Loucy (cell line): ENCODE measurements around the gene EPG5.
"Not testable (repeated sequence)": the region's sequence is repeated elsewhere in the genome, so short reads cannot be mapped to it uniquely, and the experiment has no call there.

Source experiments
- H2AFZ ChIP-seq: fragments of 200-600 bp; sonication (generic); 2 replicates; pipeline ENCODE4 v1.6.0; 2016; ENCODE audit warnings: antibody characterized with exemption, mild to moderate bottlenecking, low read length, moderate library complexity
- H3F3A ChIP-seq: fragments of 200-600 bp; 2 replicates; pipeline ENCODE4 v1.6.0; 2016; ENCODE audit warnings: antibody characterized with exemption, low read depth, mild to moderate bottlenecking
- H3K27me3 ChIP-seq: fragments of 200-600 bp; sonication (generic); 2 replicates; pipeline ENCODE4 v1.6.1; 2014; ENCODE audit warnings: low read length, mild to moderate bottlenecking; ENCODE audit not compliant: insufficient read depth, poor library complexity, severe bottlenecking
- H3K36me3 ChIP-seq: fragments of 200-600 bp; sonication (generic); 2 replicates; pipeline ENCODE4 v1.6.1; 2016; ENCODE audit warnings: low read length; ENCODE audit not compliant: insufficient read depth
- H3K4me1 ChIP-seq: fragments of 200-600 bp; sonication (generic); 2 replicates; pipeline ENCODE4 v1.5.1; 2014; ENCODE audit warnings: low read length, mild to moderate bottlenecking; ENCODE audit not compliant: insufficient read depth, poor library complexity, severe bottlenecking
- H3K4me2 ChIP-seq: fragments of 200-600 bp; sonication (generic); 2 replicates; pipeline ENCODE4 v1.6.0; 2014; ENCODE audit warnings: antibody characterized with exemption, low read length, low read depth, mild to moderate bottlenecking; ENCODE audit not compliant: poor library complexity, severe bottlenecking
- H3K4me3 ChIP-seq: fragments of 200-600 bp; sonication (generic); 2 replicates; pipeline ENCODE4 v1.5.1; 2014; ENCODE audit warnings: low read length, mild to moderate bottlenecking, mixed read lengths; ENCODE audit not compliant: poor library complexity, severe bottlenecking
- H3K79me2 ChIP-seq: fragments of 200-600 bp; sonication (generic); 2 replicates; pipeline ENCODE4 v1.6.1; 2014; ENCODE audit warnings: low read length; ENCODE audit not compliant: insufficient read depth
- H3K9ac ChIP-seq: fragments of 200-600 bp; sonication (generic); 2 replicates; pipeline ENCODE4 v1.6.0; 2014; ENCODE audit warnings: mild to moderate bottlenecking, low read depth, low read length, moderate library complexity; ENCODE audit not compliant: poor library complexity, severe bottlenecking
- H3K9me2 ChIP-seq: fragments of 200-600 bp; sonication (generic); replicated peaks from 2 replicates; pipeline ENCODE4 v1.6.1; 2016; ENCODE audit warnings: low read depth, low read length, mixed read lengths
- H3K9me3 ChIP-seq: fragments of 200-600 bp; sonication (generic); 2 replicates; pipeline ENCODE4 v1.6.1; 2014; ENCODE audit warnings: mild to moderate bottlenecking, antibody characterized with exemption, low read length, low read depth; ENCODE audit not compliant: insufficient read depth
- H4K20me1 ChIP-seq: fragments of 200-600 bp; sonication (generic); 2 replicates; pipeline ENCODE4 v1.6.0; 2014; ENCODE audit warnings: antibody characterized with exemption, low read length, mild to moderate bottlenecking; ENCODE audit not compliant: insufficient read depth, poor library complexity, severe bottlenecking
- CTCF ChIP-seq: fragments of 200-600 bp; sonication (generic); conservative IDR thresholded peaks from 2 replicates; pipeline ENCODE4 v1.5.1; 2014; ENCODE audit warnings: mild to moderate bottlenecking, antibody characterized with exemption, low read length
- EZH2phosphoT487 ChIP-seq: fragments of 200-600 bp; IDR thresholded peaks from 2 replicates; pipeline ENCODE4 v1.6.1; 2018; ENCODE audit warnings: antibody characterized with exemption, mild to moderate bottlenecking, moderate library complexity, borderline replicate concordance

EPG5 gene

GRCh38 chr18:45997700-45998151 lies 30.6 kb upstream of the EPG5 start:
- Histone ChIP-seq H3K4me3 (no peak overlapping the region), H3K4me2 (peak overlapping the region; percentile 10), H3F3A (no peaks in the 10 kb centered on the region), H3K27me3 (no peaks in the 10 kb centered on the region), H4K20me1 (no peaks in the 10 kb centered on the region), H3K9ac (no peak overlapping the region), H3K4me1 (peaks cover 25% of the 10 kb centered on the region), H3K36me3 (no peaks in the 10 kb centered on the region), H3K79me2 (no peaks in the 10 kb centered on the region), H3K9me2 (no peaks in the 10 kb centered on the region), H2AFZ (no peak overlapping the region), H3K9me3 (peaks cover 4% of the 10 kb centered on the region; the same call in 1 of the 2 replicates)
- no peak for TF ChIP-seq CTCF
- no peak for TF ChIP-seq EZH2phosphoT487

GRCh38 chr18:45995461-45995860 lies 28.3 kb upstream of the EPG5 start:
- Histone ChIP-seq H3F3A (no peaks in the 10 kb centered on the region), H3K9me3 (no peaks in the 10 kb centered on the region), H3K36me3 (no peaks in the 10 kb centered on the region), H3K4me1 (peaks cover 17% of the 10 kb centered on the region), H3K9me2 (no peaks in the 10 kb centered on the region), H3K9ac (no peak overlapping the region), H2AFZ (no peak overlapping the region), H3K4me2 (no peak overlapping the region), H3K79me2 (no peaks in the 10 kb centered on the region), H4K20me1 (no peaks in the 10 kb centered on the region), H3K4me3 (no peak overlapping the region), H3K27me3 (no peaks in the 10 kb centered on the region)
- TF ChIP-seq EZH2phosphoT487, result no peak
- no peak for TF ChIP-seq CTCF

GRCh38 chr18:45993438-45993837 lies 26.3 kb upstream of the EPG5 start:
- Histone ChIP-seq H3K4me2 (no peak overlapping the region), H2AFZ (no peak overlapping the region)
- TF ChIP-seq CTCF (no peak), EZH2phosphoT487 (no peak)

GRCh38 chr18:45992527-45992926 lies 25.4 kb upstream of the EPG5 start:
- not testable (repeated sequence) for H3K4me1 ChIP-seq, H4K20me1 ChIP-seq, H3K4me2 ChIP-seq, H3K27me3 ChIP-seq, H3K36me3 ChIP-seq, H3K4me3 ChIP-seq, H3K9ac ChIP-seq, H2AFZ ChIP-seq, H3K79me2 ChIP-seq, H3F3A ChIP-seq, H3K9me3 ChIP-seq, H3K9me2 ChIP-seq

More at GRCh38 chr18:45993438-45993837, 26.3 kb upstream of the EPG5 start:
- H4K20me1 ChIP-seq, result no peaks in the 10 kb centered on the region
- no peaks in the 10 kb centered on the region for H3K9me3 ChIP-seq
- H3K27me3 ChIP-seq, result no peaks in the 10 kb centered on the region
- H3K4me1 ChIP-seq, result peaks cover 8% of the 10 kb centered on the region
- H3K9me2 ChIP-seq, result no peaks in the 10 kb centered on the region
- no peaks in the 10 kb centered on the region for H3K36me3 ChIP-seq
- no peak overlapping the region for H3K4me3 ChIP-seq
- H3K79me2 ChIP-seq, result no peaks in the 10 kb centered on the region
- no peak overlapping the region for H3K9ac ChIP-seq
- no peaks in the 10 kb centered on the region for H3F3A ChIP-seq
